ENCODE measurements around the gene DHRSX.

Gene DHRSX

GRCh38 chrX:2188840-2189239, 311.9 kb downstream of the DHRSX start:
- H3K27ac Mint-ChIP-seq: no peak overlapping the region
- H3K27me3 Mint-ChIP-seq (ENCODE audit: low read depth): no peaks in the 10 kb centered on the region
- no peaks in the 10 kb centered on the region for H3K36me3 Mint-ChIP-seq (ENCODE audit: low read depth)
- H3K4me3 Mint-ChIP-seq: no peak overlapping the region
- H3K4me1 Mint-ChIP-seq (ENCODE audit: low read depth): no peaks in the 10 kb centered on the region
- H3K9me3 Mint-ChIP-seq: peaks cover 33% of the 10 kb centered on the region

DNA sequence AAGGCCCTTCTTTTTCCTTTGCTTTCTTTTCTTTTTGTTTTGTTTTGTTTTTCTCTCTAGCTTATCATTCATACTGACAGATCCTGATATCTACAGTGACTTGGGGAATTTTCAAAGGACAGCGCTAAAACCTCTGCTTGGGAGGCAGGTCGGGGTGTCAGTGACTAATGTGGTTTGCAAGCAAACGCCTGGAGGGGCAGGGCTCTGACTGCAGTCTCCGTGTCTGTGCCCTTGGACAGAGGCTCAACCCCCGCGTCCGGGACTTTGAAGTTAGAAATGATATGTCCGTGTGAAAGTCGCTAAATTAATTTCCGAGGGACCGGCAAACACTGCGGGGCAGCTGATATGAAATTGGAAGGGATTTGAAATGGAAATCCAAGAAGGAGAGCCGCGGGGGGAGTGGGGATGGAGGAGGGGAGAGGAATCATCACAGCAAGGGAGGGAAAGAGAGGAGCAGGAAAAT, 312.4 kb downstream of the DHRSX start:
- H3K4me1 Mint-ChIP-seq (ENCODE audit: low read depth): no peaks in the 10 kb centered on the region
- H3K36me3 Mint-ChIP-seq (ENCODE audit: low read depth): no peaks in the 10 kb centered on the region
- no peak overlapping the region for H3K4me3 Mint-ChIP-seq
- peaks cover 28% of the 10 kb centered on the region for H3K9me3 Mint-ChIP-seq
- H3K27ac Mint-ChIP-seq: no peak overlapping the region
- no peaks in the 10 kb centered on the region for H3K27me3 Mint-ChIP-seq (ENCODE audit: low read depth)

DNA sequence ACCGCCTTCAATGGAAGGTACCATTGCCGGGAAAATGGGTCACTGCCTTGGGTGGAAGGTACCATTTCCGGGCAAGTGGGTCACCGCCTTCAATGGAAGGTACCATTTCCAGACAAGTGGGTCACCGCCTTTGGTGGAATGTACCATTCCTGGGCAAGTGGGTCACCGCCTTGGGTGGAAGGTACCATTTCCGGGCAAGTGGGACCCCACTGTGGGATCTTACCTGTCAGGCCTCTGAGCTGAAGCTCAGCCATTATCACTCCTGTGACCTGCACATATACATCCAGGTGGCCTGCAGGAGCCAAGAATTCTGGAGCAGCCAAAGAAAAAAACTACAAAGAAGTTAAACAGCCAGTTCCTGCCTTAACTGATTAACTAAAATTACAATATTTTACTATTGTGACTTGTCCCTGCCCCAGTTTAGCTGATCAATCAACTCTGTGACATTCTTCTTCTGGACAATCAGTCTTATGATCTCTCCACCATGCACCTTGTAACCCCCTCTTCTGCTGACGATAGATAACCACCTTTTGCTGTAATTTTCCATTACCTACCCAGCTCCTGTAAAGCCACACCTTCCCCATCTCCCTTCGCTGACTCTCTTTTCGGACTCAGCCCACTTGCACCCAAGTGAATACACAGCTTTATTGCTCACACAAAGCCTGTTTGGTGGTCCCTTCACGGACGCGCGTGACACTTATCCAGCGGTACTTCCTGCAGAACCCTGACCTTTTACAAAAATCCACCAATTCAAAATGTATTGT, 313.2 kb downstream of the DHRSX start:
- H3K4me3 Mint-ChIP-seq: no peak overlapping the region
- no peaks in the 10 kb centered on the region for H3K36me3 Mint-ChIP-seq (ENCODE audit: low read depth)

GRCh38 chrX:2185341-2186082, 315.3 kb downstream of the DHRSX start:
- Mint-ChIP-seq H3K4me1 (ENCODE audit: low read depth) (no peaks in the 10 kb centered on the region), H3K9me3 (peaks cover 21% of the 10 kb centered on the region), H3K27me3 (ENCODE audit: low read depth) (no peaks in the 10 kb centered on the region), H3K36me3 (ENCODE audit: low read depth) (no peaks in the 10 kb centered on the region), H3K27ac (no peak overlapping the region), H3K4me3 (no peak overlapping the region)

More for the DNA sequence above, 313.2 kb downstream of the DHRSX start:
- H3K4me1 Mint-ChIP-seq (ENCODE audit: low read depth): no peaks in the 10 kb centered on the region
- no peak overlapping the region for H3K27ac Mint-ChIP-seq
- H3K27me3 Mint-ChIP-seq (ENCODE audit: low read depth): no peaks in the 10 kb centered on the region
- peaks cover 25% of the 10 kb centered on the region for H3K9me3 Mint-ChIP-seq

DNA sequence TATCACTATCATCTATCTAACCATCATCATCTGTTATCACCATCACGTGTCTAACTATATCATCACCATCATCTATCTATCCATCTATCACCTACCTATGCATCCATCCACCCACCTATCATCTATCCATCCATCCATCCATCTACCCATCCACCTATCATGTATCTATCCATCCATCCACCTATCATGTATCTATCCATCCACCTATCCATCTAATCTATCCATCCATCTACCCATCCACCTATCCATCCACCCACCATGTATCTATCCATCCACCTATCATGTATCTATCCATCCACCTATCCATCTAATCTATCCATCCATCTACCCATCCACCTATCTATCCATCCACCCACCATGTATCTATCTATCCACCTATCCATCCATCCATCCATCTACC, 316.7 kb downstream of the DHRSX start:
- Mint-ChIP-seq H3K27ac (no peak overlapping the region), H3K27me3 (ENCODE audit: low read depth) (no peaks in the 10 kb centered on the region), H3K36me3 (ENCODE audit: low read depth) (no peaks in the 10 kb centered on the region), H3K4me3 (no peak overlapping the region), H3K9me3 (peaks cover 11% of the 10 kb centered on the region), H3K4me1 (ENCODE audit: low read depth) (no peaks in the 10 kb centered on the region)

DNA sequence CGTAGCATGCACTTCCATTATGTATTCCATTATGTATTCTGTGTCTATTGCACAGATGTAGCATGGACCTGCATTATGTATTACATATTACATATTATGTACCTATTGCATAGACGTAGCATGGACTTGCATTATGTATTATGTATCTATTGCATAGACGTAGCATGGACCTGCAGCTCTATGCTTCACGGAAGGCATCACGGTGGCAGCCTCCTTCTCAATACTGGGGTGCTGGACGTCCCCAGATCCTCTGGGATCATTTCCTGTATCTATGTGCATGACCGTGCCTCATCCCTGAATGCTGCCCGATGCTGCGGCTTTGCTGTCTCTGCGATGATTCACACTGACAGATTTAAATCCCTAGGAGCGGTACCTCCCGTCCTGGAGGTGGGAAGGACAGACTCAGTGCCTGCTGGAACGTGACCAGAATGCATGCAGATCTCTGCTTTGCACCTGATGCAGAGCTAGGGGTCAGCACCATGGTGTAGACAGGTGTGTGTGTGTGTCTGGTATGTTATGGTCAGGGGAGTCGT, 317.5 kb downstream of the DHRSX start:
- Mint-ChIP-seq H3K27ac (no peak overlapping the region), H3K4me3 (no peak overlapping the region), H3K27me3 (ENCODE audit: low read depth) (no peaks in the 10 kb centered on the region)

GRCh38 chrX:2177541-2177940, 323.2 kb downstream of the DHRSX start:
- no peak overlapping the region for H3K4me3 Mint-ChIP-seq
- no peaks in the 10 kb centered on the region for H3K27me3 Mint-ChIP-seq (ENCODE audit: low read depth)
- no peak overlapping the region for H3K27ac Mint-ChIP-seq
- H3K4me1 Mint-ChIP-seq (ENCODE audit: low read depth): no peaks in the 10 kb centered on the region
- peaks cover 22% of the 10 kb centered on the region for H3K9me3 Mint-ChIP-seq
- H3K36me3 Mint-ChIP-seq (ENCODE audit: low read depth): peaks cover 2% of the 10 kb centered on the region

More for the DNA sequence above, 317.5 kb downstream of the DHRSX start:
- no peaks in the 10 kb centered on the region for H3K36me3 Mint-ChIP-seq (ENCODE audit: low read depth)
- H3K4me1 Mint-ChIP-seq (ENCODE audit: low read depth): no peaks in the 10 kb centered on the region
- peaks cover 9% of the 10 kb centered on the region for H3K9me3 Mint-ChIP-seq

- H3K36me3 Mint-ChIP-seq (ENCODE audit: low read depth): peaks cover 2% of the 10 kb centered on the region
- H3K4me1 Mint-ChIP-seq (ENCODE audit: low read depth): no peaks in the 10 kb centered on the region
- no peak overlapping the region for H3K27ac Mint-ChIP-seq
- H3K9me3 Mint-ChIP-seq: peaks cover 28% of the 10 kb centered on the region
- no peaks in the 10 kb centered on the region for H3K27me3 Mint-ChIP-seq (ENCODE audit: low read depth)
- no peak overlapping the region for H3K4me3 Mint-ChIP-seq
Measured at GRCh38 chrX:2176733-2177132, 324.0 kb downstream of the DHRSX start.

GRCh38 chrX:2176274-2176673, 324.5 kb downstream of the DHRSX start:
- no peak overlapping the region for H3K27ac Mint-ChIP-seq
- no peaks in the 10 kb centered on the region for H3K4me1 Mint-ChIP-seq (ENCODE audit: low read depth)
- H3K27me3 Mint-ChIP-seq (ENCODE audit: low read depth): no peaks in the 10 kb centered on the region
- H3K9me3 Mint-ChIP-seq: peaks cover 32% of the 10 kb centered on the region
- peaks cover 2% of the 10 kb centered on the region for H3K36me3 Mint-ChIP-seq (ENCODE audit: low read depth)
- no peak overlapping the region for H3K4me3 Mint-ChIP-seq

DNA sequence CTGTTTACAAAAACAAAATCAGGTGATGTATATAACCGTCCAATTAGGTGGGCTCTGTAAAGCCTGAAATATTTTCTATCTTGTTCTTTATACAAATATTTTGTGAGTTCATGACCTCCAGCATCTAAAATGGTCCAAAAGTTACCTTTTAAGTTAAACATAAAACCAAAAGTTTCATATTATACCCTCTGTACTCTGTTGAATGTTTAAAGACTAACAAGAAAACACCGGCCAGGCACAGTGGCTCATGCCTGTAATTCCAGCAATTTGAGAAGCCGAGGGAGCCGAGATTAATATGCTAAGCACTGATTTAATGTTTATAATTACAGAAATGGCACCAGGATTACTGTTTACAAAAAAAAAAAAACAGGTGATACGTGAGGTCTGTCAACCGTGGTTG, 328.4 kb downstream of the DHRSX start:
- Mint-ChIP-seq H3K4me1 (ENCODE audit: low read depth) (no peaks in the 10 kb centered on the region), H3K4me3 (no peak overlapping the region), H3K36me3 (ENCODE audit: low read depth) (peaks cover 2% of the 10 kb centered on the region), H3K9me3 (peaks cover 57% of the 10 kb centered on the region), H3K27me3 (ENCODE audit: low read depth) (no peaks in the 10 kb centered on the region), H3K27ac (no peak overlapping the region)
